Measurements from ENCODE around the gene KCNK3. TPM values are rescaled to one million over a fixed set of nuclear protein-coding genes. Genes with fewer than 3 reads are reported as not detected.

The KCNK3 gene
- total RNA-seq, 1 donor from 2014 or later: 2.7 TPM

DNA sequence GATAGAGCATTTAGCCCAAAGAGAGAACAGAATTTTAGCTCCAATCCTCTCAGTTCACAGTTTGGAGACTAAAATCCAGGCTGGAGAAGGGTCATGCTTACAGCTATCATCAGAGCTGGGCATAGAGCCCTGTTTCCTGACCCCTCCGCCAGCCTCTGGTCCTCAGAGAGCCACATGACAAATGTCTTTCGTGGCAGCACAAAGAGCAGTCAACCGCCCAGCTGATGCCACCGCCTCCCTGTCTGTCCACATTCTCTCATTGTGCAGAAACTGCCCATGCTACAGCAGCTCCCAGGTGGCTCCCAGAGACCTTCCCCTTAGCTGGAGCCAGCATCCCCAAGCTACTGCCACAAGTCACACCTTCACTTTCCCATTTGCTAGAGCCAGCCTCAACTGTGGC is 7.6 kb downstream of the KCNK3 start:
- Mint-ChIP-seq H3K9me3 (no peaks in the 10 kb centered on the region), H3K4me1 (ENCODE audit: unreplicated experiment) (peaks cover 6% of the 10 kb centered on the region), H3K36me3 (no peaks in the 10 kb centered on the region), H3K27ac (no peak overlapping the region), H3K4me3 (no peak overlapping the region), H3K27me3 (peaks cover 45% of the 10 kb centered on the region)
- no peak for DNase-seq (ENCODE audit: extremely low spot score, unreplicated experiment)
- TF ChIP-seq, protein P1, sequence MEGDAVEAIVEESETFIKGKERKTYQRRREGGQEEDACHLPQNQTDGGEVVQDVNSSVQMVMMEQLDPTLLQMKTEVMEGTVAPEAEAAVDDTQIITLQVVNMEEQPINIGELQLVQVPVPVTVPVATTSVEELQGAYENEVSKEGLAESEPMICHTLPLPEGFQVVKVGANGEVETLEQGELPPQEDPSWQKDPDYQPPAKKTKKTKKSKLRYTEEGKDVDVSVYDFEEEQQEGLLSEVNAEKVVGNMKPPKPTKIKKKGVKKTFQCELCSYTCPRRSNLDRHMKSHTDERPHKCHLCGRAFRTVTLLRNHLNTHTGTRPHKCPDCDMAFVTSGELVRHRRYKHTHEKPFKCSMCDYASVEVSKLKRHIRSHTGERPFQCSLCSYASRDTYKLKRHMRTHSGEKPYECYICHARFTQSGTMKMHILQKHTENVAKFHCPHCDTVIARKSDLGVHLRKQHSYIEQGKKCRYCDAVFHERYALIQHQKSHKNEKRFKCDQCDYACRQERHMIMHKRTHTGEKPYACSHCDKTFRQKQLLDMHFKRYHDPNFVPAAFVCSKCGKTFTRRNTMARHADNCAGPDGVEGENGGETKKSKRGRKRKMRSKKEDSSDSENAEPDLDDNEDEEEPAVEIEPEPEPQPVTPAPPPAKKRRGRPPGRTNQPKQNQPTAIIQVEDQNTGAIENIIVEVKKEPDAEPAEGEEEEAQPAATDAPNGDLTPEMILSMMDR (conservative IDR thresholded peaks at IDR 0.05): no peak

DNA sequence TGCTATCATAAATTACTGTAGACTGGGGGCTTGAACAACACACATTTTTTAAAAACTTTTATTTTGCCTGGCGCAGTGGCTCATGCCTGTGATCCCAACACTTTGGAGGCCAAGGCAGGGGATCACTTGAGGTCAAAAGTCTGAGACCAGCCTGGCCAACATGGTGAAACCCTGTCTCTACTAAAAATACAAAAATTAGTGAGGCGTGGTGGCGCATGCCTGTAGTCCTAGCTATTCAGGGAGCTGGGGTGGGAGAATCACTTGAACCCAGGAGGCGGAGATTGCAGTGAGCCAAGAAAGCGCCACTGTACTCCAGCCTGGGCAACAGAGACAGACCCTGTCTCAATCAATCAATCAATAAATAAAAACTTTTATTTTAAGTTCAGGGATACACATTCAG is 9.1 kb downstream of the KCNK3 start:
- peaks cover 30% of the 10 kb centered on the region for H3K27me3 Mint-ChIP-seq
- DNase-seq (ENCODE audit: extremely low spot score, unreplicated experiment): no peak
- TF ChIP-seq, protein P1 (conservative IDR thresholded peaks at IDR 0.05): no peak
- H3K9me3 Mint-ChIP-seq: no peaks in the 10 kb centered on the region
- H3K36me3 Mint-ChIP-seq: no peaks in the 10 kb centered on the region
- peaks cover 6% of the 10 kb centered on the region for H3K4me1 Mint-ChIP-seq (ENCODE audit: unreplicated experiment)
- H3K4me3 Mint-ChIP-seq: no peak overlapping the region
- H3K27ac Mint-ChIP-seq: peak overlapping the region; percentile 50

DNA sequence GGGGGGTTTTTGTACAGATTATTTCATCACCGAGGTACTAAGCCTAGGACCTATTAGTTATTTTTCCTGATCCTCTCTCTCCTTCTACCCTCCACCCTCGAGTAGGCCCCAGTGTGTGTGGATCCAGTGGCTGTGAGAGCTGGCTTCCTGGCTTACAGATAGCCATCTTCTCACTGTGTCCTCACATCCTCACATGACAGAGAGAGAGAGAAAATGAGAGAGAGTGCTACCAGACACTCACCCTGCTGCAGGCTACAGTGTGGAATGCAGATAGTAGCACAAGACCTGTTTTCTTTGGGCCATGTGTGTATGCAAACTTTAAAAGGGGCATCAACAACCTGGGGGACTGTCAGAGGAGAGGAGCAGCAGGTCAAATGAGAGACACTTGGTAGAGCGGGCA is 9.5 kb downstream of the KCNK3 start:
- Mint-ChIP-seq H3K27me3 (peaks cover 26% of the 10 kb centered on the region), H3K9me3 (no peaks in the 10 kb centered on the region), H3K4me3 (no peak overlapping the region), H3K27ac (peak overlapping the region; percentile 50), H3K36me3 (no peaks in the 10 kb centered on the region), H3K4me1 (ENCODE audit: unreplicated experiment) (peaks cover 6% of the 10 kb centered on the region)
- TF ChIP-seq, protein P1 (conservative IDR thresholded peaks at IDR 0.05): no peak
- DNase-seq (ENCODE audit: extremely low spot score, unreplicated experiment): no peak

DNA sequence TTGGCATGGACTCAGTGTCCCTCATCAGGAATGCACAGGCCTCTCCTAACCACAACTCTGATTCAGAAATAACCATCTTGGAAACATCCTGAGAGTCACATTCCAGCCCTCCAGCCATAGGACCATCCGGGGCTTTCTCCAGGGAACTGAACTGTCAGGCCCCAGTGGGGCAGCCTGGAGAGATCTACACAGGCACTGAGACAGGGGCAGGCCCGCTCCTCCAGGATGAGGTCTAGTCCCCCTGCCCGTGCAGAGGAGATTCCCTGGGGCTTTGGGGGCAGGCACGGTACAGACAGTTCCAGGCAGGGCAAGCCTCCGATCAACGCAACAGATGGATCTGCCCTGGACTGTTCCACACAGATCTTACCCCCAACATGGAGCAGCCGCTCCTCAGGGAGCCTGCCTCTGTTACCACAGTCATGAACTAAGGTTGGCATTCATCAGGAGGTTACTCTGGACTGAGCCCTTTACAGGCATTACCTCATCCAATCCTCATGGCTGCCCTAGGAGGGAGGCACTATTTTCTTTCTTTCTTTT is 12.0 kb downstream of the KCNK3 start:
- TF ChIP-seq, protein P1 (conservative IDR thresholded peaks at IDR 0.05): no peak
- Mint-ChIP-seq H3K9me3 (no peaks in the 10 kb centered on the region), H3K4me3 (no peak overlapping the region), H3K27me3 (peaks cover 8% of the 10 kb centered on the region), H3K36me3 (no peaks in the 10 kb centered on the region), H3K27ac (no peak overlapping the region), H3K4me1 (ENCODE audit: unreplicated experiment) (peaks cover 21% of the 10 kb centered on the region)
- no peak for DNase-seq (ENCODE audit: extremely low spot score, unreplicated experiment)

DNA sequence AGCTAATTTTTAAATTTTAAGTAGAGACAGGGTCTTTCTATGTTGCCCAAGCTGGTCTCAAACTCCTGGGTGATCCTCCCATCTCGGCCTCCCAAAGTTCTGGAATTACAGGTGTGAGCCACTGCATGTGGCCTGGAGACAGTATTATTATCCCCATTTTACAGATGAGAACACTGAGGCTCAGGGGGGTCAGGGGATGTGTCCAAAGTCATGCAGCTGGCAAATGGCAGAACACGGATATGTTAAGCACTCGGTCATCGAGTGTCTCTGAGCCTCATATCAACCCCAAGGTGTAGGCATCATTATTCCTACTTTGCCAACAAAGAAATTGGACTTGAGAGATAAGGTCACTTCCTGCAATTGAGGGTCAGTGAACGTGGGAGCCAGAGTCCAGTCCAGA is 12.6 kb downstream of the KCNK3 start:
- Mint-ChIP-seq H3K27me3 (peaks cover 7% of the 10 kb centered on the region), H3K4me3 (no peak overlapping the region), H3K27ac (no peak overlapping the region), H3K9me3 (no peaks in the 10 kb centered on the region), H3K36me3 (no peaks in the 10 kb centered on the region), H3K4me1 (ENCODE audit: unreplicated experiment) (peaks cover 27% of the 10 kb centered on the region)
- TF ChIP-seq, protein P1 (conservative IDR thresholded peaks at IDR 0.05): no peak
- DNase-seq (ENCODE audit: extremely low spot score, unreplicated experiment): no peak

DNA sequence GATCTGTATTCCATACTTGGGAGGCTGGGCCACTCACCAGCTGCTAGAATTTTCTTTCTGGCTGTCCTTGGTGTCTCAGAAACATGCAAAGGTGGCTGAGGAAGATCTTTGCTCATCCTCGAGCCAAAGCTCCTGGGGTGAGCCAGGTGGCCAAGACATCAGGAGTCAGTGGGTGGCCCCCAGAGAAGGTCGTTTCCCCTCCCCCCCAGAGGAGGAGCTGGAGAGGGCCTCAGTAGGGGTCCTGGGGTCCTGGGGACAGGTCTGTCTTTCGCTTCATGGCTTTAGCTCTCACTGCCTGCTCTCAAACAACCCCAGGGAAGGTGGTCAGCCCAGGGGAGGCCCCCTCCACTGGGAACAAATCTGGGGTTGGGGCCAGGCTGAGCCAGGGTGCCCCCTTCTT is 13.6 kb downstream of the KCNK3 start:
- no peaks in the 10 kb centered on the region for H3K27me3 Mint-ChIP-seq
- H3K4me1 Mint-ChIP-seq (ENCODE audit: unreplicated experiment): peaks cover 34% of the 10 kb centered on the region
- TF ChIP-seq, protein P1 (conservative IDR thresholded peaks at IDR 0.05): no peak
- no peak for DNase-seq (ENCODE audit: extremely low spot score, unreplicated experiment)
- H3K36me3 Mint-ChIP-seq: no peaks in the 10 kb centered on the region
- H3K9me3 Mint-ChIP-seq: no peaks in the 10 kb centered on the region
- no peak overlapping the region for H3K27ac Mint-ChIP-seq
- H3K4me3 Mint-ChIP-seq: no peak overlapping the region

Data from type B pancreatic cell (in vitro differentiated cells).